GM18517 (cell line): Measurements from ENCODE around the gene ADGRA1.
"Not testable (repeated sequence)": the region's sequence is repeated elsewhere in the genome, so short reads cannot be mapped to it uniquely, and the experiment has no call there.

ENCODE experiments used
- ATAC-seq: cut with Tn5 transposase; IDR thresholded peaks from one replicate; pipeline ENCODE4 v1.9.1; 2021; ENCODE audit warnings: mild to moderate bottlenecking, moderate library complexity; ENCODE audit not compliant: unreplicated experiment

ADGRA1 gene

DNA sequence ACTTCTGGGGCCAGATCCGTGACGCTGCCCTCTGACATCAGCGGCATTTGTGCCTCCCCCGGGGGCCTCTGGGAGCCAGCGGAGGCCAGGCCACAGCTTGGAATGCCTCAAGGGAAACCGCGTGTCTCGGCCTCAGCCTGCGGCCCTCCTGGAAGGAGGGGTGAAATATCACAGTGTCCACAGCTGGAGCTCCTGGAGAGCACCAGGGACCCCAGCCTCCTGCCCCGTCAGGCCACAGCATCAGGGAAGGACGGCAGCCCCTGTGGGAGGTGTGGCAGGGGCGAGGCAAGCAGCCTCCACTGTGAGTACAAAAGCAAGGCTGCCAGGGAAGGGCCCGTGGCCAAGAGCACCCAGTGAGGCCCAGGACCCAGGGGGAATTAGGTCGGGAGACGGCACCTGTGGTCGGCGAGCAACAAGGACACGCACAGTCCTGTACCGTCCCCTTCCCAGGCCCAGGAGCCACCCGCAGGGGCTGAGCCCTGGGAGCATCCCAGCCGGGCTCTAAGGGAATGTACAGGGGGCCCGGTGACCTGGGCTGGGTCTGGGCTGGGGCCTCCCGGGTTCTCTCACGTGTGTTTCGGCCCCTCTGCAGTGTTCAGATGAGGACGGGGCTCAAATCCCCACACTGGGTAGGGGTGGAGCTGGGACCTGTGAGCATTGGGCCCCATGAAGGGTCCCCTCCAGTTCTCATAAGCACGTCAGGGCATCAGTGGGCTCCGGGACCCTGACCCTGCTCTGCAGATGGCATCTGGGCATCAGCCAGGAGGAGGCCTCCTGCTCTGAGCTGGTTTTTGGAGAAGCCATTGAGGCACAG lies 53.6 kb downstream of the ADGRA1 start:
- ATAC-seq, result no peak

DNA sequence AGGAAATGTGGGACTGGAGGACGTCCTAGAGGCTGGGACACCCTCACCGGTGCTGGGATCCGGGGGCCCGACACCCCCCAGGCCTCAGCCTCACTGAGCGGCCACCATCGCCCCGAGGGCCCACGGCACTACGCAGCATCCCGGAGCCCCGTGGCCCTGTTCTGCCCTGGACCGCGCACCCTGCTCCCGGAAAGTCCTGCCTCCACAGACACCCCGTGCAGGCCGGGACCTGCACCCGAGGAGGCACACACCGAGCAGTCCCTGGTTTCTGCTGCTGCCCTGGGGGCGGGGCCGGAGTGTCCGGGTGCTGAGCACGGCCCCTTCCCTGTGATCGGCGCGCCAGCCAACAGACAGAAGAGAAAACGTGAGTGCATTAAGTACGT lies 54.2 kb downstream of the ADGRA1 start:
- ATAC-seq, result no peak

DNA sequence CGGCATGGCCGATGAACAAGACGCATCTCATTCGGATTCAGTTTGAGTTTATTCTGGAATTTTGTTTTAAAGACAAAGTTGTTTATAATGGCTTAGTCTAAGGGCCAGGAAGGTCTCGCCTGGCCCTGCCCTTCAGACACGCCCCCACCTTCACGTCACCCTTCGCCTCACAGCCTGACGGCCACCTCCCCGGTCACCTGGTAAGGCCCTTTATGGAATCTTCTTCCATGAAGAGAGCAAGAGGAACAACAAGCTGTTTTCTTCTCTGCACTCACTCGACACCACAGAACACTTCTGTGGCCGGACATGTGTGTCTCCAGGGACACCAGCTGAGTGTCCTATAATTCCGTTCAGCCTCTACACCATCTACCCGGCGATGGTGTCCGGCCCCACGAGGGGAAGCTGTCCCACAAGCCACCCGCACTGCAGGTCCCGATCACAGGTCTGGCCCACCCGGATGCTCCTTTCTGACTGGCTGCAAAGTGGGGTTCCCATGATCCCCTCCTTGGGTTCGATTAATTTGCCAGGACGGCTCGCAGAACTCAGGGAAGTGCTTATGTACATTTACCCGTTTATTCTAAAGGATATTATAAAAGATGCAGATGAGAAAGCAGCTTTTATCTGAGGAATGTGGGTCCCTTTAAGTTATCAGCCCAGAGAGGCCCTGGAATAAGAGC lies 54.9 kb downstream of the ADGRA1 start:
- ATAC-seq, result no peak

DNA sequence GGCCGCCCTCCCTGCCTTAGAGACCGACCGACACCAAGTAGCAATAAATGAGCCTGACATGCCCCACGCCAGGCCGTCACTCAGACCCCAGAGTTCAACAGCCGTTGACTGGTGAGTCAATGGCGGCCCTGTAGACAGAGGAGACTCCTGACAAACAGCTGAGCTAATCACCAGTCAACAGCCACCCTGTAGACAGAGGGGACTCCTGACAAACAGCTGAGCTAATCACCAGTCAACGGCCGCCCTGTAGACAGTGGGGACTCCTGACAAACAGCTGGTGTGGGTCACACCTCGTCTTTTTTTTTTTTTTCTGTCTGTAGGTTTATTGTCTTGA lies 55.4 kb downstream of the ADGRA1 start:
- no peak for ATAC-seq

DNA sequence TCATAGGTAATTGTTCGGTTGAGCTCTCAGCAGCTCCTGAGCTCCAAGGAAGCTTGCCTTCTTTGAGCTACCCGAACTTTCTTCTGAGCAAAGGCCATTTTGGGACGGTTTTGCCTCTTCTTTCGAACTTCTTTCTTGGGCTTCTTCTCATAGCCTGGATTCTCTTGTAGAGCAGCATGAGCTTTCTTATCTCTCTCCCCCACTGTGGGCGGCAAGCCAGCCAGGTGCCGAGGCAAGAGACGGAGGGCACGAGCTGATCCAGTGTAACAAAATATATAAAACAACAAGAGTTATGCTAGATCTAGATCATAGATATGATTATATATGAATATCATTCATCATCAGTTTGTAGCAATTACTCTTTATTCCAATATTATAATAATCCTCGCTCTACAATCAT lies 55.8 kb downstream of the ADGRA1 start:
- ATAC-seq, result no peak

DNA sequence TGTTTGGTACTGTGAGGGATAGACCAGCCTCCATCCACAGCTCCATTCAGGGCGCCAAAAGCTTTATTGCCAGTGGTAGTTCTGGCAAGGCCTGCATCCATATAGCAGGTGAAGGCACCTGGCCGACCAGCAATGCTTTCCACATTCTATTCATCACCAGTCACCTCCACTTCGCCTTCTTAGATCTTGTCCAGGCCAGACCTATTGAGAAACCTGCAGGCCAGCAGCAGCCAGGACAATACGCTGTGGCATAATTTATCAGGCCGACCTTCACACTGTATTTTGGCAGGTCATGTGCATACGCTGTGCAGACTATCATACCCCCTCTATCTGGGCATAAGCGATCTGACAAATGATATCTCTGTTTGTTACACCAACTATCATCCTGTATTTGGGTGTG lies 57.0 kb downstream of the ADGRA1 start:
- no peak for ATAC-seq

DNA sequence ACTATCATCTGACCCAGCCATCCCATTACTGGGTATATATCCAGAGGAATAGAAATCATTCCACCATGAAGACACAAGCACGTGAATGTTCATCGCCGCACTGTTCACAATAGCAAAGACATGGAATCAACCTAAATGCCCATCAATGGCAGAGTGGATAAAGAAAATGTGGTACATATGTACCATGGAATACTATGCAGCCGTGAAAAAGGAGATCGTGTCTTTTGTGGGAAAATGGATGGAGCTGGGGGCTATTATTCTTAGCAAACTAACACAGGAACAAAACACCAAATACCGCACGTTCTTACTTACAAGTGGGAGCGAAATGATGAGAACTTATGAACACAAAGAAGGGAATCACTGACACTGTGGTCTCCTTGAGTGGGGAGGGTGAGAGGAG lies 62.5 kb downstream of the ADGRA1 start:
- ATAC-seq, result no peak

DNA sequence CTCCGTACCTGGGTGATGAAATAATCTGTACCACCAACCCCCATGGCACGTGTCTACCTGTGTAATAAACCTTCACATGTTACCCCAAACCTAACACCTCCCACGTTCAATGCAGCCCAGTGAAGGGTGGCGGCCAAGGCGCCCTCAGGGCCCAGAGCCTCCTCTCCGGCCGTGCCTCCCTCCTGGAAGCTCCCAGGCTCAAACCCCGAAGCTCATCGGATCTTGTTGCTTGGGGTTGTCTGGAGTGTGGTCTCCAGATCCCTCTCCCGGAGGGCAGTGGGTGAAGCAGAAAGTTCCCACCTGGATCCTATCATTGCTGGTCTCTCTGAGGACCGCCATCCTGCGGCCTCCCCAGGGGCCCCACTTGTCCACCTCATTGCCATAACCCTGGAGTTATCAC lies 62.9 kb downstream of the ADGRA1 start:
- no peak for ATAC-seq

DNA sequence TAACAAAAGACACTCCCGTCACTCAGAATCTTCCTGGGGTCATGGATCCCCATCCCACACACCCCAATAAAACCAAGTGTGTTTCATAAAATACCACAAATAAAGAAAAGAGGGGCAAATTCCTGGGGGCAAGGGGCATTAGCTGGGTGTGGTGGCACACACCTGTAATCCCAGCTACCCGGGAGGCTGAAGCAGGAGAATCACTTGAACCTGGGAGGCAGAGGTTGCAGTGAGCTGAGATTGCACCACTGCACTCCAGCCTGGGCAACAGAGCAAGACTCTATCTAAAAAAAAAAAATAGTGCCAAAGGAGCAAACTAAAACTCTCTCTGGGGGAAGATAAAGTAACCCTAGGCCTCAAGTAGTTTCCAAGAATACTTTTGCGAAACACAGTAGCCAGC lies 63.3 kb downstream of the ADGRA1 start:
- not testable (repeated sequence) for ATAC-seq

DNA sequence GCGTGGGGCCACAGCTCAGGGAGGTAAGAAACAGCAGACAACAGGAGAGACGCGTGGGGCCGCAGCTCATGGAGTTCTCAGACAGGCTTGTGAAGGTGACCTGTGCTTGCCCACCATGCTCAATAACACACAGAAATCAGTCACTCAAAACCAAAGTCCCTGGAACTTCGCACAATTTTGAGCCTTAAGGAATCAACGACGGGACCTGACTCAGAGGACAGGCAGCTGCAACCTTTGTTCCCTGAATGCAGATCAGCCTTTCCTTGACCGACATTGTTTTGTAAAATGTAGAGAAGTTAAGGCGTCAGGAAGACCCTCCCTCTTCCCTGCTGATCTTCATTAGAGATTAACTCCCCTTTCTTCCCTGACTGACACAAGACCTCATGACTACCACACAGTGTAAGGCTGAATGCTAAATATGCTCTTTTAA lies 63.8 kb downstream of the ADGRA1 start:
- ATAC-seq, result no peak

DNA sequence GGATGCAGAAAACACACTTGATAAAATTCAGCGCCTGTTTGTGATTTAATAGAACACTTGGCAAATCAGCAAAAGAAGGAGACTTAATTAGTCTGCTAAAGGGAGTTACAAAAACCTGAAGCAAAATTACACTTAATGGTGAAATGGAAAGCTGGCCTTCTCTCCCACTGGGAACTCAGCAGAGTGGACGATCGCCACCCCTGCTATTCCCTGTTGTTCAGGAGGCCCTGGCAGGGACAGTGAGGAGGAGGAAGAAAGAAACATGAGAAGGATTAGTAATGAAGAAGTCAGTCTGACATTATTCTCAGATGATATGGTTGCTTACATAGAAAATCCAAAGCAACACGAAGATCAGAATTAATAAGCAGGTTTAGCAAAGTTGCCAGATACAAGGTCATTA lies 66.7 kb downstream of the ADGRA1 start:
- no peak for ATAC-seq

DNA sequence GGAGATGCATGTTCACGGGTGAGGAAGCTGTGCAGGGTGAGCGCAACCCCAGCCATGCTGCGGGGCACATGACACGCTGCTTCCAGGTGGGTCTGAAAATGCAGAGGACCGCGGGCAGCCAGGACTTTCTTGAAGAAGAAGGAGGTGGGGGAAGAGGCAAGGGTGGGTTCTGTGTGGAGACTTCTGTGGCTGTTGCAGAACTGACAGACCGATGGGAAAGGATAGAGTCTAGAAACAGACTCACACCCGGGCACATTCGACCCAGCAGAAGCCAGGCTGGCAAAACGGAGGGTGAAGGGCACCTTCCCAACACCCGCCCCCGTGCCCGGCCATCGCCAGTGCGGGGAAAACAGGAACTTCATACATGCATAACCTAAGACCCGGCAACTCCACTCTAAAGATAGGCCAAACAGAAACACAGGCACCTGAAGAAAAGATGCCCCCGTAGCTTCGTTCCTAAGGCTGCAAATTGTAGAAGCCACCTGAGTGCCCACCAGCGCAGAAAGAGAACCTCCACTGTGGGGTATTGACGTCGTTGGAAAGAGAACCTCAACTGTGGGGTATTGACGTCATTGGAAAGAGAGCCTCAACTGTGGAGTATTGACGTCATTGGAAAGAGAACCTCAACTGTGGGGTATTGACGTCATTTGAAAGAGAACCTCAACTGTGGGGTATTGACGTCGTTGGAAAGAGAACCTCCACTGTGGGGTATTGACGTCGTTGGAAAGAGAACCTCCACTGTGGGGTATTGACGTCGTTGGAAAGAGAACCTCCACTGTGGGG lies 67.5 kb downstream of the ADGRA1 start:
- no peak for ATAC-seq

DNA sequence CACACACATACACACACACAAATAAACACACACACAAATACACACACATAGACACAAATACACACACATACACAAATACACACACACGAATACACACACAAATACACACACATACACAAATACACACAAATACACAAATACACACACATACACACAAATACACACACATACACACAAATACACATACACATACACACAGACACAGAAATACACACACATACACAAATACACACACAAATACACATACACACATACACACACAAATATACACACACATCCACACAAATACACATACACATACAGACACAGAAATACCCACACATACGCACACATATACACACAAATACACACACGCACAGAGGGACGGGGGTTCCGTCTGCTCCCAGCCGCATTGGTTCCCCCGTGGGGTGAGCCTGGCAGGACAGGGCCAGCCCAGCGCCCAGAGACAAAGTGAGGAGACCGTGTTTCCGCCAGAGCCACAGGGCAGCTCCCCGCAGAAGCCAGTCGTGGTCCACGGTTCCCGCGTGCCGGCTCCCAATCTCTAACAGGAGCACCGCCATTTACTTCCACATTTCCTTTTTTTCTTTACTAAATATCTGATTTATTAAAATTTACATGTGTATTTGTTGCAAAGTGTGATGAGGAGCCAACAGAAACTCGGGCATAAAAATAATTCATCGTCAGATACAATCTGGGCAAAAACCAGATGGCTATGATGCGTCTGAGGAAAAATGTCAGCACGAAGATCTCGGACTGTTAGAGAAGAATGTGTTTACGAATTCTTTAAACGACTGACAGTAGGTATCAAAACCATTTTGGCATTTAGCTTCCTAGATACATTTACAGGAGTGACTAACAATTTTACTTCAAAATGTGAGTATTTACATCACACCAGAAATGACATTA lies 69.2 kb downstream of the ADGRA1 start:
- no peak for ATAC-seq

DNA sequence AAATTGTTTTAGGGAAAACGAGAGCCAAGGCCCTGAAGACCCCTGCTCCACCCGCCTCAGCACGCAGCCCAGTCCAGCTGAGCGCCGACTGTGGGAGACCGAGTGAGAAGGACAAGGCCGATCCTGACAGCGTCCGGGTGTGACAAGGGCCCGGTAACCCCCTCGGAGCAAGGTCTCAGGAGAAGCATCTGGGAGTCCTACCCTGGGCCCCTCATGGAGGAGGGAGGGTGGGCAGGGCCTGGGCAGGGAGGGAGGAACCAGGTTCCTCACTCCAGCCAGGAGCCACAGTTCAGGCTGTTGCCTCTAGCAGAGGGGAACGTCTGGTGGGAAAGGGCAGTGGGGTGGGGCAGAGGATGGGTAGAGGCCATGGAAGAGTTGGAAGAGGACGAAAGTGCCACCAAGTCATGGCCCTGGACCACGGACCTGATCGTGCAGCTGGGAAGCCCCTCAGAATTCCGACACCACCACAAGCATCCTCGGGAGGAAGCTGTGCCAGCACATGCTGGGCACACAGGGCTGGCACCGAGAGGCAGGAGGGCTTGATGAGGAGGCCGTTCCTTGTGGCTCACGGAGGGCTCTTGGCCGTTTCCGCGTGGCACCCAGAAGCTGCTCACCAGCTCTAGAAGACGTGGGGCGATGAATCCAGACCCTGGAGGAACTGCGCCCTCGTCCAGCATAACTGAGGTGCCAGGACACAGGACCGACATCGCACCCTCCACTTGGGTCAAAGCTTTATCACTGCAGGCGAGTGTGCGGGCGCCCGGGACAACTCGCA lies 70.1 kb downstream of the ADGRA1 start:
- no peak for ATAC-seq

DNA sequence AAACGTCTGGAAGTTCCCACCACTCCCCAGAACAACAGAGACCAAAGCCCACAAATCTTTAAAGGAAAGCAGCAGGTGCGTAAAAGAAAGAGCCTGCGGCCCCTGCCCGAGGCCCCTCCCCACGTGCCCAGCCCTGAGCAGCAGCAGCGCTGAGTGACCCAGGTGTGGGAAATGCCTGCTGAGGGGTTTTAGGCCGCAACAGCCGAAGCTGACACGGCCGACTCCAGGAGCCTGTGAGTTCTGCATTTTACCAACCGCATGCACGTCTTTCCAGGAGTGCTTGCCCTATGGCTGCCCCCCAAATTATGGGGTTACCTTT lies 70.7 kb downstream of the ADGRA1 start:
- no peak for ATAC-seq

DNA sequence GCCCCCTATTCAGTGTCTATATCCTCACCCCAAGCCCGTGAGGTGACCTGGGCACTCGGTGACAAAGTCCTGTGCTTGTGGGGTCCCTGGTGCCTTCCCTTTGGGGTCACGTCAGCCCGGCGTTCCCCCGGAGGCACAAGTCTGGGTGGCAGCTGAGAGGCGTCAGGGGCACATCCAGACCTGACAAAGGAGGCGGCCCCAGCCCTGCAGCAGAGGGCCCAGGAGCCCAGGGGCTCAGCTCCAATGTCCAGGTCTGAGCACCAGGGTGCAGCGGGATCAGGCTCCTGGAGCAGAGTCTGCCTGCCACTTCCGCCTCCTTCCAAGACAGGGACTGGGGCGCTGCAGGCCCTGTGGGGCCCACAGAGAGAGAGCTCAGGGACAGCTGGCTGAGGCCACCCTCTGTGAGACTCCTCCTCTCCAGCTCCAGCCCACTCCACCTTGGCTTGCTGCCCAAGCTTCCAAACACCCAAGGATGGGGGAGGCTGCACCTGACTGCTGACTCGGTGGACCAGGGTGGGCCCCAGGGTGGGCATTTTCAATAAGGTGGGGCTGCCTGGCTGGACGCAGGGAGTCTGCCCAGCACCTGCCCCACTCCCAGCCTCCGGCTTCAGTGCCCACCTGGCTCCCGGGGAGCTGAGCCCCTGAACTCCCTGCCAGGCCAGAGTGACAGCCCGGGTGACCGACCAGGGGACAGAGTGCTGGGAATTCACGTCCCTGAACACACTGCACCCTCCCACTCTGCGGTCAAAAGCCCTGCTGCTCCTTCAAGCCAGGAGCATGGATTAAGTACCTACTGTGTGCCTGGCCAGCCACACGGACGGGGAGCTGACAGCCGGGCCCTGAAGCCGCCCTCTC lies 71.3 kb downstream of the ADGRA1 start:
- ATAC-seq, result no peak

DNA sequence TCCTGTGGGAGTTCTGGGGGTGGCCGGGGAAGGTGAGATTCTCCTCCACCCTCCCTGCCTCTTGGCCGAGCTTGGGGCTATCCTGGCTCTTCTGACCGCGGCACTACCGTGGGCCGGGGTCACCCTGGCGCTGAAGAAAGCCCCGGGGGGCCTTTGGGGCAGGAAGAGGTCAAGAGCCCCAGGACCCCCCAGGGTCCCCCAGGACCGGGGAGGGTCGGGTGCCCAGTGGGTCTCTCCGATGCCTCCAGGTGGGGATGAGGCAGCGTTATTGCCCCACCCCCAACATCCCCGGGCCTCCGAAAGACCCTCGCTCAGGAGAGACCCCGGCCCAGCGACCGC lies 71.9 kb downstream of the ADGRA1 start:
- no peak for ATAC-seq

DNA sequence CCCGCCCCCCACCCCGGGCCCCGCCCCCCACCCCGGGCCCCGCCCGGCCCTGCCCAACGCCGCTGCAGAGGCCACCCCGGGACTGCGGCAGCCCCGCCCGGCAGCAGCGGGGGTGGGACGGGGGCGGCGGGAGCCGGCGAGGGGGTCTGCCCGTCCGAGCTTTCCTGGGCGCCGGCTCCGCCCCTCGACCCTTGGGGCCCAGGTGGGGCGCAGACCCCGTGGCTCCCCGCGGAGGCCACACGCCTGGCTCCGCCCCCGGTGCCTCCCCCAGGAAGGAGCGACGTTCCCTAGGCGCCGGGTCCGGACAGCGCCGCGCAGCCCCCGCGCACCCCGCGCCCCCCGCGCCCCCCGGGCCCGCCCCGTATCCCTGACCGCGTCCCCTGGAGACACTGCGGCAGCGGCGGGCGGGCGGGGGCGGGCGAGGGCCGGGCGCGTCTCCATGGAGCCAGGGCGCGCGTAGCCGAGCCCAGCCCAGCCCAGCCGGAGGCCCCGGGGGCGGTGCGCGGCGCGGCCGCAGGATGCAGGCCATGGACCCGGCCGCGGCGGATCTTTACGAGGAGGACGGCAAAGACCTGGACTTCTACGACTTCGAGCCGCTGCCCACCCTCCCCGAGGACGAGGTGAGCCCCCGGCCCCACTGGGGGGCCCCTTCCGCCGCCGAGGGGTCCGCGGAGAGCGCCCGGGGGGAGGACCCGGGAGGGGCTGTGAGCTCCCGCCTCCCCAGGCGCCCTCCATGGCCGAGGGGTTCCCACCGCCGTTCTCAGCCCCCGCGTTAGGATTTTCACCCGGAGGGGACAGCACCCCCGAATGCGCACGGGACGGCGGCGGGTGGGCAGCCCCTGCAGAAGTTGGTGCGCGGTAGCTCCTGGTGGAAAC lies 72.5 kb downstream of the ADGRA1 start, which contains the start of gene KNDC1:
Gene KNDC1 (plus strand): TSS at position 270 of the 876 bp plus-strand sequence. CDS start 249 bp downstream, at position 519.
- no peak for ATAC-seq
